Measurements from ENCODE around the gene DMD.

- TF ChIP-seq POLR2AphosphoS5 (IDR thresholded peaks at IDR 0.05; ENCODE audit: low read depth, low read length): no peak
- no peak for TF ChIP-seq POLR2A (IDR thresholded peaks at IDR 0.05; ENCODE audit: low read depth, low read length)
These were observed 1356.6 kb downstream of the DMD start for GRCh38 chrX:31854716-31855115.
